Vagina (tissue), 2 donors: ENCODE data around the gene GEMIN8.
A peak's percentile ranks its signal among the peaks of the same experiment; 100 is the strongest.

ENCODE experiments used
- CTCF ChIP-seq, 3 experiments: fragments of 450-650 bp in 2 of 3; fragments of 200-600 bp in 1 of 3; sonication (generic) in 1 of 3; IDR thresholded peaks; one replicate each; pipeline ENCODE4 v1.5.1; 2017 to 2019; ENCODE audit warnings: antibody characterized with exemption in 3 of 3, mild to moderate bottlenecking in 2 of 3, moderate library complexity in 2 of 3
- POLR2AphosphoS5 ChIP-seq, 2 donors: sonication (generic); formaldehyde crosslinking; IDR thresholded peaks; one replicate each; pipeline ENCODE4 v1.9.0; 2017; ENCODE audit warnings: antibody characterized with exemption in 2 of 2, mild to moderate bottlenecking in 2 of 2, low read depth in 1 of 2; ENCODE audit not compliant: insufficient read depth in 1 of 2

GRCh38 chrX:14039344-14039743 lies 9.7 kb upstream of the GEMIN8 start:
- TF ChIP-seq POLR2AphosphoS5 (IDR thresholded peaks at IDR 0.05; ENCODE audit: insufficient read depth in 1 of 2, low read depth in 1 of 2) (no peak), CTCF (IDR thresholded peaks at IDR 0.05) (peak; percentile 62 to 73 (median 69))
